Skin of body (tissue), 3 donors: Measurements from ENCODE around the gene TEC. TPM values are rescaled to one million over a fixed set of nuclear protein-coding genes. Genes with fewer than 3 reads are reported as not detected.

Experiments
- DNase-seq: peaks from one replicate; lab custom pipeline; 2025; lab: John Stamatoyannopoulos, UW
- small RNA-seq: library from RNA; depleted of rRNA; stranded (forward); fragments of <200 nt; gene quantifications from one replicate; pipeline ENCODE3, GENCODE V24; 2014; ENCODE audit warnings: low replicate concordance
- total RNA-seq: library from RNA; depleted of rRNA; stranded (reverse); fragments of >200 nt; gene quantifications from one replicate; pipeline ENCODE4 v1.2.3, GENCODE V29; 2014

Gene TEC
- total RNA-seq, 1 donor from 2014 or later: 5.5 TPM

- DNase-seq: no peak
These were observed 183.6 kb downstream of the TEC start for GRCh38 chr4:48085821-48086589.

Small RNA genes within 50 kb of the gene (small RNA-seq; reads per million reads assigned to genes)
- gene RF00019 (not detected), gene RF00026 (not detected), gene RNU6-838P (not detected)

Other genes with a start within 250 kb of the TEC start
- gene TXK, start 135.6 kb downstream of the TEC start, total RNA-seq: 1.1 TPM
- 58.0 TPM for gene SLAIN2, start 71.7 kb upstream of the TEC start, total RNA-seq
- 0.79 TPM for gene SLC10A4, start 213.5 kb upstream of the TEC start, total RNA-seq
- gene ZAR1, start 220.4 kb upstream of the TEC start, total RNA-seq: 0.20 TPM